HG03571 (cell line): ENCODE measurements around the gene ARID1B.
"Not testable (repeated sequence)": the region's sequence is repeated elsewhere in the genome, so short reads cannot be mapped to it uniquely, and the experiment has no call there.

Experiments used
- ATAC-seq: cut with Tn5 transposase; IDR thresholded peaks from one replicate; pipeline ENCODE4 v1.9.1; 2021; ENCODE audit not compliant: unreplicated experiment

Gene ARID1B

DNA sequence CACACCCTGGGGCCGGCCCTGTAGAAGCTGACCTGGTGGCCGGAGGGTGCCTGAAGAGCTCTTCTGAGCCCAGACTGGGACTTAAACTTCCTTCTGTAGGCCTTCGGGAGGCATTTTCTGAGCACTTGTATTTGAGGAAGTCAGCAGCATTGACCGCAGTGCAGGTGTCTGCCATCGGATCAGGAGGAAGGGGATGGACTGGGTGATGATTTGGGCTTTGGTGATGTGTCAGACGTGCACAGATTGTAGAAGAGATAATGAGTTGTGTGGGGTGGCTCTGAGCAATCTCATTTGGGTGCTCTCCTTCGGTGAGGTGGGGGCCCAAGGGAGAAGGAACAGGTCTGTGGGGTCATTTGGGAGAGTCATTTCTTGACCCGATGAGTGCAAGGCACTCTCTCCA is 150.9 kb downstream of the ARID1B start:
- no peak for ATAC-seq

DNA sequence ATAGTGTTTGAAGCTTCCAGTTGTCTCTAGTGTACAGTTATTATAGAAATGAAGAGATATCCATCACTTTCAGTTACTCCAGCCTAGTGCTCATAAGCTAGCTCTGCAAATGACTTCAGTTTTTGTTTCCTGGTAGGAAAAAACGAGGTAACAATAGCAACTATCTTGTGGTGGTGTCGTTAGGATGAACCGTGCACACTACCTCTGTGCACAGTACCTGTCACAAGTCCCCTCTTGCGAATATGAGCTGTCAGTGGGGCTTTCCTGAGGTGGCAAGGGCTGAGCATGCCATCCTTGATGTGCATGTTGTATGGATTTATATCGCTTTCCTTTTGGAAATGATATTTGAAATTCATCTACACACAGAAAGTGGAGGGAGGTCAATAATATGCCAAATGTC is 151.8 kb downstream of the ARID1B start:
- ATAC-seq = no peak

GRCh38 chr6:156931283-156931682 is 154.1 kb downstream of the ARID1B start:
- ATAC-seq = no peak

- no peak for ATAC-seq
These were observed 156.3 kb downstream of the ARID1B start for GRCh38 chr6:156933201-156934068.

- no peak for ATAC-seq
These were observed 156.9 kb downstream of the ARID1B start for GRCh38 chr6:156934069-156934460.

- ATAC-seq = no peak
These were observed 157.8 kb downstream of the ARID1B start for GRCh38 chr6:156935000-156935399.

DNA sequence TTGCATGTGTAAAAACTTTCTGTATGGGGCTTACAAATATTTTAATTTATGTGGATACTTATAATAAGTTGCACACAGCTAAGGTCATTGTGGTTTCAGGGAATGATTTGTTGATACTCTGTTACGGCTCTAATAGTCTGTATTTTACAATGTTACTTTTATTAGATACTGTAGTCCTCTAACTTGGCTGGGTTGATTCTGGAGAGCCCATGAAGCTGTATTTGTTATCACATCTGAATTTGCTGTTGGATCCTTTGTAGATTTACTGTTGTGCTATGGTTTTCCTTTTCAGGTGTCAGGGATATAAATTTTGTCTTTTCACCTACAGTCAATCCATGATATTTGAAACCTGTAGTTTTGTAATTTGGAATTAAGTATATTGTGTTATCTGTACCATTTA is 161.0 kb downstream of the ARID1B start:
- no peak for ATAC-seq

GRCh38 chr6:156940221-156940620 is 163.0 kb downstream of the ARID1B start:
- no peak for ATAC-seq

DNA sequence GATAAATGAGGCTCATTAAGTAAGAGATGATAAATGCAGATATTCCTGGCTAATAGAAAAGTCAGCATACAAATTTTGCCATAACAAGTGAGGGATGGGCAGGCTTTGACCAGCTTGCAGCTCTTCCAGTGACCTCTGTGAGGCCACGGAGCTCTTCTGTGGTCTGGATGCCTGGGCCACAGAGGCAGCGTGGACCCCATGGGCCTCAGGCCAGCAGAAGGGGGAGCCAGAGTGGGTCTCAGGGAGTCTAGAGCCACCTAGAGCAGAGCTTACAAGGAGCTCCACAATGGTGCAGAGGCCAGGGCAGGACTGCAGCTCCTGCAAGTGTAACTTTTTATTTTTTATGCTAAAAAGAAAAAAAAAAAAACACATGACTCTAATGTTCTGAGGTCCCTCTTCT is 165.1 kb downstream of the ARID1B start:
- no peak for ATAC-seq

- no peak for ATAC-seq
These were observed 166.0 kb downstream of the ARID1B start for GRCh38 chr6:156943166-156943565.

DNA sequence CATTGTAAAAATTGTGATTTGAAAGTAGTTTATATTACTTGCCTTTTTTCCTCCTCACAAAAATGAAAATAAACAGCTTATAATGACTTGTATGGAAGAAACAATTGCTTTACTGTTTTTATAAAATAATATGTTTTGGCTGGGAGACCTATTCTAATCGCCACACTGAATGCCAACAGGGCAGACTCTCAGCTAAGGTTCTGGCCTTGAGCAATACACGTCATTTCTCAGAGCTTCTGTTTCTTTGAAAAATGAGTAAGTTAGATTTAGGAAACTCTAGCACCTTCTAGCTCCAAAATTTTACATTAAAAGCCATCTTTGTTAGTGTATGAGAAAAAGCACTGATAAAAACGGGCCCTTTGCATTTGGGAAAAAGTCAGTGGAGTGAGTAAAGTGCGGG is 166.6 kb downstream of the ARID1B start:
- ATAC-seq = no peak

- ATAC-seq = no peak
These were observed 167.2 kb downstream of the ARID1B start for GRCh38 chr6:156944412-156944811.

GRCh38 chr6:156945789-156946172 is 168.6 kb downstream of the ARID1B start:
- ATAC-seq = not testable (repeated sequence)

GRCh38 chr6:156946370-156946936 is 169.3 kb downstream of the ARID1B start:
- ATAC-seq = no peak

- no peak for ATAC-seq
These were observed 171.1 kb downstream of the ARID1B start for GRCh38 chr6:156948277-156948676.

DNA sequence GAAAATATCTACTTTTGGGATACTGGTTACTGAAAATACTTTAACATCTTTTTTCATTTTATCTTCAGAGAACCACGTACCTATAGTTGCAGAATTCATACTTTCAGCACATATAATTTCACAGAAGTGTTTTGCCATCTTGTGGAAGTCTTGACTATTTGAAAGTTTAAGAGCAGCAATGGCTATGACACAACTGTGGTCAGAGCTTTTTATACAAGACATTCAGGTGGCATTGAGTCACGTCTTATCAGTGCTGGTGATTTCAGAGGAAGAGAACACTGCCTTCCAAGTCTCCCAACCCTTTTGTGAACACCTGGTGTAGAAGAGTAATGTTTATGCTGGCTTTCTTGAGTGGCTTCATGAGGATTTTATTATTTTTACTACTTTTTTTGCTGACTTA is 171.6 kb downstream of the ARID1B start:
- no peak for ATAC-seq

DNA sequence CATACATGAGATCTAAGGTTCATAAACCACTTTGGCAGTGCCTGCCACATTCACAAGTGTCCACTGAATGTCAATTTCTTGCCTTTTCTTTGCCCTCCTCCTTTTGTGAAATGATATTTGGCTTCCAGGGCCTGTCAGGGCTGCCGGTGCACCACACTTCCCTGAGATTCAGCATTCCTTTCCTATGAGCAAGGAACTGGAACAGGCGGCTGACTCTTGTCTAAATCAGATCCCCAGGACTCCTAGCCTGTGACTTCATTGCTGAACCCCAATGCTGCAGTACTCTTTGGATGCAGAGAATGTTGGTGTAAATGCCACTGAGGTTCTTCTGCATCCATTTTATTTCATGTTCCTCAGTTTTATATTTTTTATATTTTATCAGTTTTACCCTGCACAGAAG is 172.2 kb downstream of the ARID1B start:
- ATAC-seq = no peak

DNA sequence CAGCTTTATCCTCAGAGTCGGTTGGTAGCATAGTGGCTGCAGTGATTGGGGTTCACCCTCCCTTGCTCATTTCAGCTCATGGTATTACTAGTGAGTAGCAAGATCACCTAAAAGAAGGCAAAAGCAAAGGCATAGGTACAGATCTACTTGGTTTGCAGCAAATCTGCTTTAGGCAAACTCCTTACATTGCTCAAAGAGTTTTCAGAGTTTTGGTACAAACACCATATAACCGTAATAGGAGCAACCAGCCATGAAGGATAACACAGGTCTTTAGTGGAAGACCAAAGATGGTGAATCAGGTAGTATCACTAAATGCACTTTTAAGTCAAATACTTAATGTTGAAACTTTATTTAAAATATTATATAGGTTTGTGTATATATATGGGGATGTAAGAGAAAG is 172.9 kb downstream of the ARID1B start:
- ATAC-seq = no peak

- ATAC-seq = no peak
These were observed 173.4 kb downstream of the ARID1B start for GRCh38 chr6:156950531-156950930.

GRCh38 chr6:156952401-156952800 is 175.2 kb downstream of the ARID1B start:
- no peak for ATAC-seq

- no peak for ATAC-seq
These were observed 175.9 kb downstream of the ARID1B start for GRCh38 chr6:156953127-156953478.

GRCh38 chr6:156953479-156954146 is 176.4 kb downstream of the ARID1B start:
- ATAC-seq = no peak
